HCT116 (cell line): ENCODE data around the gene STK39. TPM values are rescaled to one million over a fixed set of nuclear protein-coding genes. Genes with fewer than 3 reads are reported as not detected.
"Not testable (repeated sequence)": the region's sequence is repeated elsewhere in the genome, so short reads cannot be mapped to it uniquely, and the experiment has no call there.

Experiments used
- ATAC-seq: fragments of 200-7000 bp; cut with Tn5 transposase; 2 replicates; pipeline ENCODE4 v1.9.1; 2020; ENCODE audit warnings: mild to moderate bottlenecking, moderate library complexity
- BruUV-seq: library from RNA; stranded (reverse); fragments of 400-500 nt; replicated peaks from 2 replicates; lab custom pipeline; 2021; lab: Mats Ljungman, UMichigan
- CTCF ChIA-PET: fragments of 300-600 bp; sonication (Branson Sonifier 250); formaldehyde crosslinking; loops from one replicate; lab custom pipeline; 2021; ENCODE audit warnings: antibody characterized with exemption; lab: Charles Lee
- POLR2A ChIA-PET: fragments of 300-600, 350-600 bp; sonication (Branson Sonifier 250); formaldehyde crosslinking; loops from one replicate; lab custom pipeline; 2021; ENCODE audit warnings: antibody characterized with exemption; lab: Charles Lee
- RAD21 ChIA-PET, 2 experiments: fragments of 300-600 bp; sonication (Branson Sonifier 250); formaldehyde crosslinking; loops; one replicate each; lab custom pipeline; 2023; ENCODE audit warnings: low total read pairs in 2 of 2; ENCODE audit not compliant: uncharacterized antibody in 2 of 2, unreplicated experiment in 2 of 2, low non-redundant PET in 1 of 2; lab: Charles Lee
- DNase-seq: peaks from one replicate; pipeline ENCODE4 v3.0.0-alpha.2; 2010; ENCODE audit warnings: low read depth, low spot score
- H2AFZ ChIP-seq: fragments of 200-600 bp; shearing (Covaris generic), sonication (generic); 2 replicates; pipeline ENCODE4 v1.6.1; 2017; ENCODE audit warnings: low read depth, mixed run types, mixed read lengths, antibody characterized with exemption, low read length; ENCODE audit not compliant: poor library complexity, severe bottlenecking
- H3K27ac ChIP-seq: 2 replicates; pipeline ENCODE4 v1.5.1; 2012; ENCODE audit warnings: low read depth, low read length
- H3K27me3 ChIP-seq: fragments of 200-600 bp; sonication (generic); 2 replicates; pipeline ENCODE4 v1.6.1; 2016; ENCODE audit warnings: mixed run types, low read length, mixed read lengths; ENCODE audit not compliant: insufficient read depth
- H3K36me3 ChIP-seq, 2 experiments: fragments of 200-500 bp in 1 of 2; fragments of 200-600 bp in 1 of 2; sonication (Bioruptor generic) in 1 of 2; sonication (generic) in 1 of 2; 2 replicates each; pipeline versions ENCODE4 v1.5.1 to v1.6.1; 2014 to 2016; ENCODE audit warnings: low read length in 2 of 2, inconsistent platforms in 1 of 2, mixed read lengths in 1 of 2, mixed run types in 1 of 2; ENCODE audit not compliant: insufficient read depth in 2 of 2, control insufficient read depth in 1 of 2
- H3K4me1 ChIP-seq, 2 experiments: fragments of 200-600 bp in 1 of 2; sonication (generic) in 1 of 2; 2 replicates each; pipeline versions ENCODE4 v1.5.1 to v1.6.1; 2012 to 2017; ENCODE audit warnings: low read length in 2 of 2, inconsistent platforms in 1 of 2, mild to moderate bottlenecking in 1 of 2, mixed read lengths in 1 of 2, mixed run types in 1 of 2, moderate library complexity in 1 of 2; ENCODE audit not compliant: insufficient read depth in 2 of 2, control insufficient read depth in 1 of 2
- H3K4me2 ChIP-seq: fragments of 200-600 bp; sonication (generic); 2 replicates; pipeline ENCODE4 v1.6.1; 2017; ENCODE audit warnings: mixed run types, low read length, mixed read lengths
- H3K4me3 ChIP-seq, 2 experiments: fragments of 200-600 bp in 1 of 2; sonication (generic) in 1 of 2; replicated peaks in 1 of 2; 2 replicates each; pipeline ENCODE4 v1.5.1; 2011 to 2016; ENCODE audit warnings: low read length in 2 of 2, control low read depth in 1 of 2, low read depth in 1 of 2, mild to moderate bottlenecking in 1 of 2, mixed read lengths in 1 of 2, mixed run types in 1 of 2
- H3K79me2 ChIP-seq: fragments of 200-600 bp; sonication (generic); 2 replicates; pipeline ENCODE4 v1.6.1; 2017; ENCODE audit warnings: mild to moderate bottlenecking, mixed run types, low read length, moderate library complexity, mixed read lengths; ENCODE audit not compliant: insufficient read depth
- H3K9ac ChIP-seq: fragments of 200-600 bp; sonication (generic); 2 replicates; pipeline ENCODE4 v1.6.1; 2016; ENCODE audit warnings: low read length, mixed read lengths
- H3K9me2 ChIP-seq: fragments of 200-600 bp; sonication (generic), shearing (Covaris generic); 2 replicates; pipeline ENCODE4 v1.6.1; 2017; ENCODE audit warnings: mixed run types, mild to moderate bottlenecking, moderate library complexity; ENCODE audit not compliant: insufficient read depth
- H3K9me3 ChIP-seq, 2 experiments: fragments of 200-500 bp in 1 of 2; fragments of 200-600 bp in 1 of 2; sonication (Bioruptor generic) in 1 of 2; sonication (generic) in 1 of 2; 2 replicates each; pipeline ENCODE4 v1.6.1; 2014 to 2017; ENCODE audit warnings: low read length in 2 of 2, mixed read lengths in 2 of 2, inconsistent platforms in 1 of 2, low read depth in 1 of 2, mild to moderate bottlenecking in 1 of 2, mixed run types in 1 of 2, moderate library complexity in 1 of 2; ENCODE audit not compliant: control insufficient read depth in 1 of 2, insufficient read depth in 1 of 2
- H4K20me1 ChIP-seq: fragments of 200-600 bp; sonication (generic), shearing (Covaris generic); 2 replicates; pipeline ENCODE4 v1.6.1; 2017; ENCODE audit warnings: mixed run types, mild to moderate bottlenecking, moderate library complexity; ENCODE audit not compliant: insufficient read depth
- CBX3 ChIP-seq: IDR thresholded peaks from 2 replicates; pipeline ENCODE4 v1.6.1; 2012; ENCODE audit warnings: low read depth
- CEBPB ChIP-seq: IDR thresholded peaks from 2 replicates; pipeline ENCODE4 v1.6.1; 2012; ENCODE audit warnings: low read depth
- ELF1 ChIP-seq: IDR thresholded peaks from 2 replicates; pipeline ENCODE4 v1.6.1; 2012; ENCODE audit warnings: low read depth, borderline replicate concordance
- SP1 ChIP-seq: IDR thresholded peaks from 2 replicates; pipeline ENCODE4 v1.6.1; 2012; ENCODE audit warnings: low read depth
- TCF7L2 ChIP-seq: IDR thresholded peaks from 2 replicates; pipeline ENCODE4 v1.7.0; 2011; ENCODE audit warnings: borderline replicate concordance, inconsistent platforms; ENCODE audit not compliant: insufficient read depth, insufficient read length; ENCODE audit errors: extremely low read depth
- ZNF274 ChIP-seq: fragments of 200-500 bp; sonication (Bioruptor generic); IDR thresholded peaks from 2 replicates; pipeline ENCODE4 v1.6.1; 2014; ENCODE audit warnings: mild to moderate bottlenecking, low read depth, low read length, inconsistent platforms
- intact Hi-C: fragments of 100-400 bp; cut with micrococcal nuclease; formaldehyde crosslinking; loops from 2 replicates; pipeline ENCODE4 v1.10.0; 2022
- total RNA-seq: library from RNA; stranded (reverse); gene quantifications from one replicate; pipeline ENCODE4 v1.2.1, GENCODE V29; 2021; ENCODE audit not compliant: unreplicated experiment

The STK39 gene
- total RNA-seq, 1 experiment from 2014 or later: 118 TPM

DNA sequence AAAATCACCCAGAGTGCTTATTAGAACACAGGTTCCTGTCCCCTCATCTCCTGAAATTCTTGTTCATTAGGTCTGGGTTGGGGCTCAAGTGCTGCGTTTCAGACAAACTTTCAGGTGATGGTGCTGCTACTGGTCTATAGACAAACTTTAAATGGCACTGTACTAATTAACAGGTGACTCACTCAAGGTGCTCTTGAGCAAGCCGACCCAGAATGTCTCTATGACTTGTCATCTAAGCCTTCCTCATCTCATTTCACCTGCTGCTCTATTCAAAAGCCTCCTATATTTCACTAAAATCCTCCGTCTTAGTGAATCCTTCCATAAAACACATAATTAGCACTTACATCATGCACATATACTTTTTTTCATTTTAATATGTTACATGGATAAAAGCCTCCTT, 29.9 kb upstream of the STK39 start:
- BruUV-seq: no TSS peak
- Histone ChIP-seq H3K36me3 (no peaks in the 10 kb centered on the region), H3K9me2 (no peaks in the 10 kb centered on the region), H2AFZ (peak overlapping the region; percentile 87), H3K27ac (no peak overlapping the region), H4K20me1 (no peaks in the 10 kb centered on the region), H3K4me3 (no peak overlapping the region), H3K9ac (no peak overlapping the region), H3K27me3 (no peaks in the 10 kb centered on the region), H3K79me2 (no peaks in the 10 kb centered on the region), H3K4me2 (peak overlapping the region; percentile 16; the same call in 1 of the 2 replicates), H3K4me1 (peaks cover 11 to 21% of the 10 kb centered on the region in 2 experiments; a peak in 3 of 4 replicates), H3K9me3 (no peaks in the 10 kb centered on the region)
- DNase-seq (peak; percentile 16), ATAC-seq (no peak)
- no peak for TF ChIP-seq SP1
- TF ChIP-seq CBX3: no peak
- no peak for TF ChIP-seq TCF7L2
- TF ChIP-seq CEBPB: peak; percentile 46; the same call in 1 of the 2 replicates
- TF ChIP-seq ELF1: no peak
- intact Hi-C loops: no loop called here
- ChIA-PET POLR2A (no interaction called here), RAD21 (no interaction called here), CTCF (no interaction called here)

DNA sequence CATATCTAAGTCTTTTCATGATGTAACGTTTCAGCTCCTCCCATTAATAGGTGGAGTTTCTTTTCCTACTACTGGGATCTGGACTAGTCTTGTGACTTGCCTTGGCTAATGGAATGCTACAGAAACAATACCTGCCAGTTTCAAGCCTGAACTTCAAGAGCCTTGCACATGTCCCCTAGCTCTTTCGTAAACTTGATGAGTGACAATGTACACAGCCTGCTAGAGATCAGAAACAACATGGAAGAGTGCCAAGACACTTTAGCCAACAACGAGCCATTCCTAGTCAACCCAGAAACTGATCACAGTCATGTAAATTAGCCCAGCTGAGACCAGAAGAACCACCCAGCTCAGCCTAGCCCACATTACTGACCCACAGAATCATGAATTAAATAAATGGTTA, 24.8 kb upstream of the STK39 start:
- peak; percentile 73 for ATAC-seq
- Histone ChIP-seq H3K4me1 (peaks cover 2 to 7% of the 10 kb centered on the region in 2 experiments; a peak in 3 of 4 replicates), H3K27ac (no peak overlapping the region), H3K79me2 (no peaks in the 10 kb centered on the region), H3K27me3 (no peaks in the 10 kb centered on the region), H3K4me3 (no peak overlapping the region), H3K9me2 (no peaks in the 10 kb centered on the region), H3K4me2 (no peak overlapping the region), H3K9ac (no peak overlapping the region), H4K20me1 (no peaks in the 10 kb centered on the region), H3K36me3 (no peaks in the 10 kb centered on the region), H2AFZ (peak overlapping the region; percentile 98), H3K9me3 (no peaks in the 10 kb centered on the region)
- intact Hi-C loops: no loop called here
- TF ChIP-seq ZNF274: no peak
- ChIA-PET CTCF (no interaction called here), POLR2A (no interaction called here), RAD21 (no interaction called here)
- peak; percentile 15 for DNase-seq
- BruUV-seq: no TSS peak

DNA sequence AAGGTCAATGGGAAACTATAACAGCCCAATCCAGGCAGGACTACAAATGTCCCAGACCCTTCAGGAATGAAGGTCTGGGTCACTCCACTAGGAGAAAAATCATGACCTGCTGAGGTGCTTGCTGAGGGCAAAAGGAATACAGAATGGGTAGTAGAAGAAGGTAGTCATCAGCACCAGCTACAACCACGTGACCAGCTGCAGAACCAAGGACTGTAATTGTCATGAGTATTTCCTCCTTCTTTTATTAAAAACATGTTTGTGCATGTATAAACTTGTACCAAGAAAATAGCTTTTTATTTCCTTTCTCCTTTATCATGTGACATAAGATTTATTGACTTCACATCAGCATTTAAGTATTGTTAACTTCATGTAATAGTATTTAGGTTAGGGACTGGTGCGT, 15.5 kb upstream of the STK39 start:
- RAD21 ChIA-PET, H3K36me3 ChIP-seq, H3K4me3 ChIP-seq, CTCF ChIA-PET, POLR2A ChIA-PET, H3K4me1 ChIP-seq, H3K9me2 ChIP-seq, H3K4me2 ChIP-seq, H3K9me3 ChIP-seq, ATAC-seq, intact Hi-C loops, BruUV-seq, H3K9ac ChIP-seq, H3K27me3 ChIP-seq, H3K27ac ChIP-seq, H4K20me1 ChIP-seq, DNase-seq, H3K79me2 ChIP-seq, H2AFZ ChIP-seq: not testable (repeated sequence)
